HepG2 (cell line): Measurements from ENCODE around the gene HIF3A. TPM values are rescaled to one million over a fixed set of nuclear protein-coding genes. Genes with fewer than 3 reads are reported as not detected.

ENCODE experiments used
- ATAC-seq: fragments of 200-7000 bp; cut with Tn5 transposase; 3 replicates; pipeline ENCODE4 v1.9.1; 2020; ENCODE audit warnings: mild to moderate bottlenecking, moderate library complexity
- BruUV-seq: library from RNA; stranded (reverse); fragments of 400-500 nt; replicated peaks from 2 replicates; lab custom pipeline; 2021; lab: Mats Ljungman, UMichigan
- CTCF ChIA-PET: fragments of 300-600 bp; formaldehyde crosslinking; extraction: SDS; loops from one replicate; lab custom pipeline; 2021; ENCODE audit warnings: low total read pairs, inconsistent platforms, low intra/inter-chr PET ratio; lab: Yijun Ruan, JAX
- POLR2A ChIA-PET: fragments of 350-600 bp; sonication (Branson Sonifier 250); formaldehyde crosslinking; loops from one replicate; lab custom pipeline; 2020; ENCODE audit warnings: antibody characterized with exemption, inconsistent platforms; lab: Yijun Ruan, JAX
- DNase-seq: peaks from one replicate; pipeline ENCODE4 v3.0.0-alpha.2; 2015; ENCODE audit warnings: low spot score
- FAIRE-seq: peaks from 3 replicates; lab custom pipeline; 2011; peaks lifted over from hg19 to GRCh38; lab: Jason Lieb, UNC
- H2AFZ ChIP-seq: one replicate; pipeline ENCODE4 v1.6.1; 2011; ENCODE audit warnings: low read length, inconsistent platforms
- H3K27ac ChIP-seq: fragments of 300-600 bp; 3 replicates; pipeline ENCODE4 v1.8.0; 2011; ENCODE audit warnings: mixed run types, mild to moderate bottlenecking, mixed read lengths, low read length, inconsistent platforms; ENCODE audit not compliant: insufficient read depth; ENCODE audit errors: extremely low read length
- H3K27me3 ChIP-seq, 2 experiments: fragments of 200-600 bp in 1 of 2; 2 replicates in 1 of 2; 3 replicates in 1 of 2; pipeline versions ENCODE4 v1.6.0 to v1.8.0; 2011; ENCODE audit warnings: low read length in 2 of 2, mild to moderate bottlenecking in 2 of 2, moderate library complexity in 2 of 2, inconsistent platforms in 1 of 2; ENCODE audit not compliant: insufficient read depth in 2 of 2, control insufficient read depth in 1 of 2
- H3K36me3 ChIP-seq, 2 experiments: fragments of 200-600 bp in 1 of 2; replicated peaks in 1 of 2; 2 replicates in 1 of 2; 3 replicates in 1 of 2; pipeline versions ENCODE4 v1.5.1 to v1.8.0; 2011; ENCODE audit warnings: low read length in 2 of 2, inconsistent platforms in 1 of 2; ENCODE audit not compliant: insufficient read depth in 2 of 2, control insufficient read depth in 1 of 2
- H3K4me1 ChIP-seq: 2 replicates; pipeline ENCODE4 v1.5.1; 2012; ENCODE audit warnings: low read length, inconsistent platforms; ENCODE audit not compliant: insufficient read depth
- H3K4me2 ChIP-seq: 2 replicates; pipeline ENCODE4 v1.6.0; 2011; ENCODE audit warnings: low read depth, low read length, inconsistent platforms
- H3K4me3 ChIP-seq, 3 experiments: fragments of 200-600 bp in 1 of 3; sonication (generic), shearing (Covaris generic) in 1 of 3; replicated peaks in 1 of 3; 2 replicates each; pipeline ENCODE4 v1.5.1; 2011 to 2016; ENCODE audit warnings: low read length in 3 of 3, inconsistent platforms in 2 of 3, low read depth in 2 of 3, mild to moderate bottlenecking in 2 of 3, control low read depth in 1 of 3, mixed read lengths in 1 of 3; ENCODE audit not compliant: insufficient read depth in 1 of 3
- H3K79me2 ChIP-seq: one replicate; pipeline ENCODE4 v1.6.1; 2011; ENCODE audit warnings: low read length, inconsistent platforms; ENCODE audit not compliant: insufficient read depth
- H3K9ac ChIP-seq: 2 replicates; pipeline ENCODE4 v1.6.0; 2011; ENCODE audit warnings: mild to moderate bottlenecking, low read depth, low read length, inconsistent platforms; ENCODE audit not compliant: insufficient read depth
- H3K9me3 ChIP-seq: 2 replicates; pipeline ENCODE4 v1.5.1; 2012; ENCODE audit warnings: mild to moderate bottlenecking, low read length
- H4K20me1 ChIP-seq: 2 replicates; pipeline ENCODE4 v1.6.0; 2011; ENCODE audit warnings: inconsistent platforms, mild to moderate bottlenecking, low read length, moderate library complexity; ENCODE audit not compliant: insufficient read depth
- MED1 ChIP-seq: sonication (generic); formaldehyde crosslinking; IDR thresholded peaks from 2 replicates; pipeline ENCODE4 v1.4.0; 2020; ENCODE audit warnings: missing genetic modification reagents
- PCBP1 ChIP-seq: fragments of 200-400 bp; formaldehyde crosslinking; IDR thresholded peaks from 2 replicates; pipeline ENCODE4 v1.6.1; 2017; ENCODE audit warnings: mild to moderate bottlenecking, low read depth, low read length, borderline replicate concordance
- RBM22 ChIP-seq: fragments of 200-400 bp; formaldehyde crosslinking; optimal IDR thresholded peaks from 2 replicates; pipeline ENCODE3; 2017; ENCODE audit warnings: mild to moderate bottlenecking, low read length, moderate library complexity
- SALL1 ChIP-seq: sonication (generic); formaldehyde crosslinking; IDR thresholded peaks from 2 replicates; pipeline ENCODE4 v1.8.0; 2022; ENCODE audit warnings: mild to moderate bottlenecking, missing genetic modification reagents
- SNRNP70 ChIP-seq: fragments of 200-400 bp; formaldehyde crosslinking; IDR thresholded peaks from 2 replicates; pipeline ENCODE4 v1.6.1; 2017; ENCODE audit warnings: mild to moderate bottlenecking, low read depth, low read length, moderate library complexity
- THYN1 ChIP-seq: sonication (generic); formaldehyde crosslinking; IDR thresholded peaks from 2 replicates; pipeline ENCODE4 v1.8.1; 2023; ENCODE audit warnings: low read depth, mild to moderate bottlenecking, moderate library complexity, missing genetic modification reagents, borderline replicate concordance
- YEATS4 ChIP-seq: sonication (generic); formaldehyde crosslinking; IDR thresholded peaks from 2 replicates; pipeline ENCODE4 v1.4.0; 2020; ENCODE audit warnings: missing genetic modification reagents, borderline replicate concordance
- ZNF160 ChIP-seq: sonication (generic); formaldehyde crosslinking; IDR thresholded peaks from 2 replicates; pipeline ENCODE4 v1.8.0; 2022; ENCODE audit warnings: mild to moderate bottlenecking, inconsistent platforms, missing genetic modification reagents
- ZNF253 ChIP-seq: sonication (generic); formaldehyde crosslinking; IDR thresholded peaks from 2 replicates; pipeline ENCODE4 v1.8.0; 2022; ENCODE audit warnings: mild to moderate bottlenecking, missing genetic modification reagents, borderline replicate concordance
- ZNF383 ChIP-seq: sonication (generic); formaldehyde crosslinking; IDR thresholded peaks from 2 replicates; pipeline ENCODE4 v1.4.0; 2020; ENCODE audit warnings: missing genetic modification reagents, mild to moderate bottlenecking, borderline replicate concordance
- ZNF615 ChIP-seq: sonication (generic); formaldehyde crosslinking; IDR thresholded peaks from 2 replicates; pipeline ENCODE4 v1.5.0; 2020; ENCODE audit warnings: mild to moderate bottlenecking, missing genetic modification reagents, borderline replicate concordance
- ZNF644 ChIP-seq: IDR thresholded peaks from 2 replicates; pipeline ENCODE4 v1.6.1; 2016; ENCODE audit warnings: low read depth
- ZNF746 ChIP-seq: sonication (generic); formaldehyde crosslinking; IDR thresholded peaks from 2 replicates; pipeline ENCODE4 v1.8.0; 2022; ENCODE audit warnings: mild to moderate bottlenecking, missing genetic modification reagents
- ZNF772 ChIP-seq: sonication (generic); formaldehyde crosslinking; IDR thresholded peaks from 2 replicates; pipeline ENCODE4 v1.5.0; 2020; ENCODE audit warnings: mild to moderate bottlenecking, missing genetic modification reagents
- WGBS: methylation state at CpG from one replicate; pipeline ENCODE4 v1.1.6; 2017; ENCODE audit warnings: low lambda C conversion rate; 5-methylcytosine and 5-hydroxymethylcytosine counted together
- in situ Hi-C: cut with HindIII; loops from 2 replicates; pipeline ENCODE4 v1.10.0; 2017; ENCODE audit warnings: low pct_unique_long_range_greater_than_20kb; ENCODE audit not compliant: extremely low pct_ligation_motif_present
- intact Hi-C: fragments of 100-400 bp; cut with micrococcal nuclease; formaldehyde crosslinking; loops from one replicate; pipeline ENCODE4 v1.10.0; 2022; ENCODE audit not compliant: unreplicated experiment
- polyA plus RNA-seq, 8 experiments: library from polyadenylated mRNA; depleted of rRNA in 3 of 8; stranded (reverse) in 7 of 8; unstranded in 1 of 8; fragments of >200 nt; fragmentation: Illumina TruSeq in 4 of 8; extraction: Trizol in 4 of 8; gene quantifications; 2 replicates each; pipeline versions ENCODE4 v1.2.1 to v1.2.3, GENCODE V29; 2011 to 2016; ENCODE audit warnings: low read depth in 4 of 8, missing spikeins in 1 of 8, mixed read lengths in 1 of 8; ENCODE audit not compliant: insufficient read depth in 1 of 8
- total RNA-seq, 5 experiments: library from RNA; depleted of rRNA; stranded (reverse); fragments of >200 nt; fragmentation: Illumina TruSeq; extraction: Trizol; gene quantifications; 2 replicates each; pipeline ENCODE4 v1.2.3, GENCODE V29; 2016; ENCODE audit warnings: low read depth in 1 of 5
- TF ChIP-seq, protein P1 (sequence below): sonication (generic); formaldehyde crosslinking; IDR thresholded peaks from 2 replicates; pipeline ENCODE4 v1.8.1; 2023; ENCODE audit warnings: missing genetic modification reagents, inconsistent platforms, borderline replicate concordance

Gene HIF3A
- total and polyA plus RNA-seq, 2 of the 13 experiments (the other 11 are each of a cell fraction or from before 2014, with no cell fraction given) = 0.09 to 0.22 TPM

DNA sequence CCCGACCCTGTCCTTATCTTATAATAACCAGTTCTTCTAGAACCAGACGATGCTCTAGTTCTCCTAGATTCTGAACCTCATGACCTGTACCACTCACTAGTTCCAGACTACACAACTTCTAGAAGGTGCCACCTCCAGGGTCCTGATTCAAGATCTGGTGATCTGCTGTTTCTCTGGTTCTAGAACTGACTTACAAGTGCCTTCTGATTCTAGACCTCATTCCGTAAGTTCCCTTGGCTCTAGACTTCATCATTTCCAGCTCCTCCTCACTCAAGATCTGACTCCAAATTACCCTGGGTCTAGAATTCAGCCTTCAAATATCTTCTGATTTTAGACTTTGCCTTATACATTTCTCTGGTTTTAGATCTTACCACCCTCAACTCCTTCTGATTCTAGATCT lies 45.1 kb downstream of the HIF3A start:
- TF ChIP-seq PCBP1 = no peak
- TF ChIP-seq YEATS4 (CRISPR knock-in tag) = no peak
- TF ChIP-seq MED1 (CRISPR knock-in tag) = no peak
- no peak for TF ChIP-seq ZNF772 (CRISPR knock-in tag)
- TF ChIP-seq ZNF383 = no peak
- no peak for TF ChIP-seq ZNF746 (CRISPR knock-in tag)
- no peak for TF ChIP-seq ZNF160 (CRISPR knock-in tag)
- TF ChIP-seq, protein P1, sequence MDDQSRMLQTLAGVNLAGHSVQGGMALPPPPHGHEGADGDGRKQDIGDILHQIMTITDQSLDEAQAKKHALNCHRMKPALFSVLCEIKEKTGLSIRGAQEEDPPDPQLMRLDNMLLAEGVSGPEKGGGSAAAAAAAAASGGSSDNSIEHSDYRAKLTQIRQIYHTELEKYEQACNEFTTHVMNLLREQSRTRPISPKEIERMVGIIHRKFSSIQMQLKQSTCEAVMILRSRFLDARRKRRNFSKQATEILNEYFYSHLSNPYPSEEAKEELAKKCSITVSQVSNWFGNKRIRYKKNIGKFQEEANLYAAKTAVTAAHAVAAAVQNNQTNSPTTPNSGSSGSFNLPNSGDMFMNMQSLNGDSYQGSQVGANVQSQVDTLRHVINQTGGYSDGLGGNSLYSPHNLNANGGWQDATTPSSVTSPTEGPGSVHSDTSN (CRISPR knock-in tag) = no peak
- no peak for TF ChIP-seq ZNF253 (CRISPR knock-in tag)
- no peak for TF ChIP-seq RBM22
- TF ChIP-seq THYN1 (CRISPR knock-in tag) = no peak
- no peak for TF ChIP-seq ZNF644 (CRISPR knock-in tag)
- TF ChIP-seq ZNF615 (CRISPR knock-in tag) = no peak
- TF ChIP-seq SALL1 = no peak
- no peak for TF ChIP-seq SNRNP70
- Histone ChIP-seq H3K4me2 (no peak overlapping the region), H3K79me2 (no peaks in the 10 kb centered on the region), H2AFZ (no peak overlapping the region), H3K27ac (no peak overlapping the region), H3K9ac (no peak overlapping the region), H3K4me3 (no peak overlapping the region), H3K4me1 (peaks cover 23% of the 10 kb centered on the region), H3K9me3 (no peaks in the 10 kb centered on the region), H4K20me1 (no peaks in the 10 kb centered on the region), H3K36me3 (no peaks in the 10 kb centered on the region), H3K27me3 (no peaks in the 10 kb centered on the region; a peak in 2 of 5 replicates)
- intact Hi-C loops (no loop called here), in situ Hi-C loops (no loop called here)
- no peak for DNase-seq
- no peak for ATAC-seq
- WGBS = 72% methylated on average over 3 of the region's 3 CpGs
- BruUV-seq = no TSS peak
- CTCF ChIA-PET = no interaction called here
- POLR2A ChIA-PET = no interaction called here
- FAIRE-seq = no peak
